ENCODE results near the gene GDF15.
A peak's percentile ranks its signal among the peaks of the same experiment; 100 is the strongest.
"Not testable (repeated sequence)": the region's sequence is repeated elsewhere in the genome, so short reads cannot be mapped to it uniquely, and the experiment has no call there.

GDF15 gene

GRCh38 chr19:18385675-18386542 is at the start of gene GDF15:
Gene GDF15, plus strand, starts transcription at chr19:18386158. Its CDS starts 32 bp downstream, at chr19:18386190.
- DNase-seq (ENCODE audit: low read depth), result peak; percentile 84

GRCh38 chr19:18338541-18338940 is 47.4 kb upstream of the GDF15 start:
- no peak for DNase-seq (ENCODE audit: low read depth)

- peak; percentile 17 for DNase-seq (ENCODE audit: low read depth)
Observed at GRCh38 chr19:18339723-18340122, 46.2 kb upstream of the GDF15 start.

- peak; percentile 41 for DNase-seq (ENCODE audit: low read depth)
Observed at GRCh38 chr19:18340190-18340989, 45.6 kb upstream of the GDF15 start, which contains the start of gene PGPEP1. Gene PGPEP1, plus strand, starts transcription at chr19:18340598. Its CDS starts 84 bp downstream, at chr19:18340682.

- peak; percentile 25 for DNase-seq (ENCODE audit: low read depth)
Observed at GRCh38 chr19:18340990-18341868, 44.7 kb upstream of the GDF15 start.

- no peak for DNase-seq (ENCODE audit: low read depth)
Observed at GRCh38 chr19:18342090-18342632, 43.8 kb upstream of the GDF15 start.

- DNase-seq (ENCODE audit: low read depth), result no peak
Observed at GRCh38 chr19:18344582-18344950, 41.4 kb upstream of the GDF15 start.

GRCh38 chr19:18345296-18345695 is 40.7 kb upstream of the GDF15 start:
- DNase-seq (ENCODE audit: low read depth), result no peak

- no peak for DNase-seq (ENCODE audit: low read depth)
Observed at GRCh38 chr19:18346091-18346490, 39.9 kb upstream of the GDF15 start.

- no peak for DNase-seq (ENCODE audit: low read depth)
Observed at GRCh38 chr19:18348171-18348570, 37.8 kb upstream of the GDF15 start.

GRCh38 chr19:18348818-18349339 is 37.1 kb upstream of the GDF15 start:
- not testable (repeated sequence) for DNase-seq (ENCODE audit: low read depth)

GRCh38 chr19:18349524-18350128 is 36.3 kb upstream of the GDF15 start:
- DNase-seq (ENCODE audit: low read depth), result peak; percentile 55

GRCh38 chr19:18350490-18350889 is 35.5 kb upstream of the GDF15 start:
- DNase-seq (ENCODE audit: low read depth), result no peak

- no peak for DNase-seq (ENCODE audit: low read depth)
Observed at GRCh38 chr19:18351544-18351943, 34.4 kb upstream of the GDF15 start.

- DNase-seq (ENCODE audit: low read depth), result peak; percentile 26
Observed at GRCh38 chr19:18353378-18354005, 32.5 kb upstream of the GDF15 start.

GRCh38 chr19:18354743-18355142 is 31.2 kb upstream of the GDF15 start:
- not testable (repeated sequence) for DNase-seq (ENCODE audit: low read depth)

GRCh38 chr19:18357041-18357440 is 28.9 kb upstream of the GDF15 start:
- DNase-seq (ENCODE audit: low read depth), result no peak

- peak; percentile 67 for DNase-seq (ENCODE audit: low read depth)
Observed at GRCh38 chr19:18361646-18362045, 24.3 kb upstream of the GDF15 start.

GRCh38 chr19:18362934-18363542 is 22.9 kb upstream of the GDF15 start:
- peak; percentile 53 for DNase-seq (ENCODE audit: low read depth)

GRCh38 chr19:18363787-18364186 is 22.2 kb upstream of the GDF15 start:
- DNase-seq (ENCODE audit: low read depth), result no peak

Data from amniotic epithelial cell (primary cell).